Natural killer cell treated with Interleukin-12 subunit alpha and Interleukin-12 subunit beta and Interleukin-15 and Interleukin-18, amount 100 ng/mL, for 72 hours (primary cell): ENCODE results near the gene C19orf53. TPM values are rescaled to one million over a fixed set of nuclear protein-coding genes. Genes with fewer than 3 reads are reported as not detected.

Source experiments
- ATAC-seq, 2 donors: fragments of 150-1000 bp; cut with Tn5 transposase in 1 of 2; sonication (Bioruptor Pico), chemical (Tn5 transposase) in 1 of 2; 2 replicates each; pipeline ENCODE4 v1.10.0; 2021
- DNase-seq: peaks from one replicate; pipeline ENCODE4 v3.0.0; 2022; ENCODE audit warnings: low spot score
- H3K27ac Mint-ChIP-seq, 2 donors: 1 replicate in 1 of 2; 2 replicates in 1 of 2; pipeline ENCODE4 v1.8.0; 2022; ENCODE audit warnings: mixed read lengths in 2 of 2, mild to moderate bottlenecking in 1 of 2, moderate library complexity in 1 of 2
- H3K27me3 Mint-ChIP-seq, 2 donors: 1 replicate in 1 of 2; 2 replicates in 1 of 2; pipeline ENCODE4 v1.8.0; 2022; ENCODE audit warnings: mixed read lengths in 2 of 2
- H3K36me3 Mint-ChIP-seq: one replicate; pipeline ENCODE4 v1.8.0; 2022; ENCODE audit warnings: mixed read lengths
- H3K4me1 Mint-ChIP-seq, 2 donors: 1 replicate in 1 of 2; 2 replicates in 1 of 2; pipeline ENCODE4 v1.8.0; 2022; ENCODE audit warnings: low read depth in 2 of 2, mixed read lengths in 2 of 2, mild to moderate bottlenecking in 1 of 2
- H3K4me3 Mint-ChIP-seq: one replicate; pipeline ENCODE4 v1.8.0; 2022; ENCODE audit warnings: mixed read lengths
- H3K9me3 Mint-ChIP-seq: 2 replicates; pipeline ENCODE4 v1.8.0; 2022; ENCODE audit warnings: mixed read lengths
- total RNA-seq, 2 donors: library from RNA; stranded (reverse); gene quantifications; one replicate each; pipeline ENCODE4 v1.2.3, GENCODE V29; 2022

Gene C19orf53
- total RNA-seq = 10 to 100 TPM; 53.0 to 83.6 TPM

DNA sequence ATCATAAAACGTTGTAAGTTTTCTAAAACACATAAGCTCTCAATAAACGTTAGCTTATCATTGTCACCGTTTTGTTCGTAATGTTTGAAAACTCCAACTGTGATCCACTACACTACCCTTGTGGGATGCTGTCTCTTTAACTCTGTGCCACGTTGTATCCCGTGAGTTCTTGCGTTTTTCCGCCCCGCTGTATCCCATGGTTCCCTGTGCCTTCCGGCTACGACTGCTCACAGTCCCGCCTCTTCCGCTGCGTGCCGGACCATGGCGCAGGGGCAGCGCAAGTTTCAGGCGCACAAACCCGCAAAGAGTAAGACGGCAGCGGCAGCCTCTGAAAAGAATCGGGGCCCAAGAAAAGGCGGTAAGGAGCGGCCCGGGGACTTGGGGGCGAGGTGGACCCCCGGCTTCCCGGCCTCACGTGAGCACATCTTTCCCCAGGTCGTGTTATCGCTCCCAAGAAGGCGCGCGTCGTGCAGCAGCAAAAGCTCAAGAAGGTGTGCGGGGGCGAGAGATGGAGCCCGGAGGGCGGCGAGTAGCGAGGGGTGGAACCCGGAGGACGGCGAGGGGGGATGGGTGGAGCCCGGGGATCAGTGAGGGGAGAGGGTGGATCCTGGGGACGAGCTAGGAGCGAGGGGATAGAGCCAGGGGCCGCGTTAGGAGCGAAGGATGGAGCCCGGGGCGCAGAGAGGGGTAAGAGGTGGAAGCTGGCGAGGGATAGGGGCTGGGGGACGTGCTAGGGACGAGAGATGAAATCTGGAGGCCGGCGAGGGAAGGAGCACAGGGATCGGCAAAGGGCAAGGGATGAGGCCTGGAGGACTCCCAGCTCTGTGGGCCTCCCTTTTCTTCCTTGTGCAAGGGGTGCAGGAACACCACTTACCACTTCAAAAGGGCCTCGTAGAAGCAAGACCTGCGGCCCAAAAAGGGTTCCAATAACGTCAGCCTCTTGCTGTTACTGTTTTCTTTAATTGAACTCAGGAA is at the start of gene C19orf53:
Gene C19orf53 (plus strand): TSS at position 240 of the 975 bp plus-strand sequence. CDS start 22 bp downstream, at position 262.
- peak within 1 kb of the TSS; percentile 86 to 93 for H3K27ac Mint-ChIP-seq
- peaks cover 21 to 22% of the 10 kb centered on the region in 2 donors for H3K4me1 Mint-ChIP-seq
- DNase-seq = peak; percentile 90
- H3K36me3 Mint-ChIP-seq = peaks cover 6% of the 10 kb centered on the region
- H3K9me3 Mint-ChIP-seq = no peaks in the 10 kb centered on the region
- peak; percentile 100 for ATAC-seq
- H3K27me3 Mint-ChIP-seq = no peaks in the 10 kb centered on the region
- H3K4me3 Mint-ChIP-seq = peak within 1 kb of the TSS; percentile 97

DNA sequence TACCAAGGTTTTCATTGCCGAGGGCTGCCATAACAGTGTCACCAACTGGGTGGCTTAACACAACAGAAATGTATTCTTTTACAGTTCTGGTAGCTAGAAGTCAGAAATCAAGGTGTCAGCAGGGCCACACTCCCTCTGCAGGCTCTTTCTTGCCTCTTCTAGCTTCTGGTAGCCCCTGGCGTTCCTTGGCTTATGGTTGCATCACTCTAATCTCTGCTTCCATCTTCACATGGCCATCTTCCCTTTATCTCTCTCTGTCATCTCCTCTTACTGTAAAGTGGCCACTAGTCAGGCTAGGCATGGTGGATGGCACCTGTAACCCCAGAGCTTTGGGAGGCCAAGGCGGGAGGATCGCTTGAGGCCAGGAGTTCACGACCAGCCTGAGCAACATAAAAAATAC is 47.9 kb upstream of the C19orf53 start:
- Mint-ChIP-seq H3K36me3 (no peaks in the 10 kb centered on the region), H3K27me3 (peaks cover 4 to 7% of the 10 kb centered on the region in 2 donors), H3K9me3 (no peaks in the 10 kb centered on the region), H3K27ac (no peak overlapping the region), H3K4me3 (no peak overlapping the region), H3K4me1 (peaks cover 18 to 19% of the 10 kb centered on the region in 2 donors)
- ATAC-seq (no peak), DNase-seq (no peak)

DNA sequence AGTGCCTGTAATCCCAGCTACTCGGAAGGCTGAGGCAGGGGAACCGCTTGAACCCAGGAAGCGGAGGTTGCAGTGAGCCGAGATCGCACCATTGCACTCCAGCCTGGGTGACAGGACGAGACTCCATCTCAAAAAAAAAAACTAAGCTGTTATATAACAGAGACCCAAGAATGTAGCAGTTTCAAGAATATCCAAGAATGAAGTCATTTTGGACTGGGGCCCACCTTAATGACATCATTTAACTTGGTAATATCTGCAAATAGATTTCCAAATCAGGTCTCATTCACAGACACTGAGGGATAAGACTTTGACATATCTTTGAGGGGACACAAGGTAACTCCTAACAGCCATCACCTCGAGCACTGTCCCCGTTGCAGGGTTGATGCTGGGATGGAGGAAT is 46.5 kb upstream of the C19orf53 start:
- Mint-ChIP-seq H3K27ac (no peak overlapping the region), H3K4me3 (no peak overlapping the region), H3K9me3 (no peaks in the 10 kb centered on the region), H3K4me1 (peaks cover 22% of the 10 kb centered on the region in 2 donors), H3K27me3 (peaks cover 4 to 7% of the 10 kb centered on the region in 2 donors), H3K36me3 (no peaks in the 10 kb centered on the region)
- ATAC-seq = no peak
- DNase-seq = no peak

DNA sequence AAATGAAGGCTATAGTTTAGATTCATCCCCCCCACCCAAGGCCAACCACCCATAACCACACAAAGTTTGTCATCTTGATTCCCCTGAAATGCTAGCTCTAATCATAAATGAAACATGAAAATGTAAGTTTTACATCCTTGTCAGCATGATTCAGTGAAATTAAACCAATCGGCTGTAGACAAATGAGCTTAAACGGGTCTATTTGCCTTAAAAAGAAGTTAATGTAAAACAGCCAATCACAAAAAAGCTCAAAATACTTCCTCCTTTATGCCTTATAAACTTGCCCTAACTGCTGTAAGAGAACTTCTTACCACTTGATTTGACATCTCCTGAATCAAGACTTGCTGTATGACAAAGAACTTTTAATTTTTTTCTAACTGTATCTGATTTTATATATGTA is 44.4 kb upstream of the C19orf53 start:
- Mint-ChIP-seq H3K27me3 (peaks cover under 1 to 3% of the 10 kb centered on the region in 2 donors), H3K36me3 (no peaks in the 10 kb centered on the region), H3K9me3 (no peaks in the 10 kb centered on the region), H3K27ac (peak overlapping the region; percentile 88 to 93), H3K4me3 (peak overlapping the region; percentile 98), H3K4me1 (peaks cover 22% of the 10 kb centered on the region in 2 donors)
- ATAC-seq (no peak), DNase-seq (no peak)

DNA sequence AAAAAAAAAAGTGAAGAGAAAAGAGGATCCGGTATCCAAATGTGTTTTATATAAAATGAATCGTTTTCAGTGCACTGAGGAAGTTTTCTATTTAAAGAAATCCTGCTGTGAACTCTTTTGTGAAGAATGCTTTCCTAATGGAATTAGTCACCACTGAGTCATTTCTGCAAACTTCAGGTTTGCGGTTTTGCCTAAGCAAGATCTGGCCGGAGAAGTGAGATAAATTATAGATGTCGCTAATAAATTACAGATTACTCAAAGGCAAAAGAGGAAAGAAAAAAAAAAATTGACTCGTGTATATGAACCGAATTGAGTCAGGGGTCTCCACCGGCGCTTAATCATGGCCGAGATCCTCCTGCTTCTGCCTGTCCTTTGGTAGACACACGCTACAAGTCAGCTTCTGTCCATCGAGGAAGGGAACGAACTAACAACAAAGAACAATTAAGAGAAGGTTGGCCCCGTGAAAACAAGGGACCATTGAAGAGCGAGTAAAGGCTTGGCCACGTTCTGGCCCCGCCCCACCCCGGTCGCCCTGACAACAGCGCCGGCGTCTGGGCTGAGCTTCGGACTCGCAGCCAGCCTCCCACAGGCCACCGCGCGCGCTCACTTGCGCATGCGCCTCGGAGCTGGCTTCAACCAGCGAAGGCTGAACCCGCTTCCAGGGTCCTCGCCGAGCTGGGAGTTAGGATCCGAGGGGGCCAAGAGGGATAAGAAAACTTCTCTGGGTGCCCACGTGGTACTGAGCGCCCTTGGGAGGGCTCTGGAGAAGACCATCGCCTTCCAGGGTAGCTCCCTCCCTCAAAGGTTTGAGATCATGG is 42.9 kb upstream of the C19orf53 start:
- Mint-ChIP-seq H3K4me1 (peaks cover 22% of the 10 kb centered on the region in 2 donors), H3K4me3 (peak overlapping the region; percentile 98), H3K27ac (peak overlapping the region; percentile 88 to 93), H3K9me3 (no peaks in the 10 kb centered on the region), H3K36me3 (no peaks in the 10 kb centered on the region), H3K27me3 (no peaks in the 10 kb centered on the region)
- DNase-seq (peak; percentile 97), ATAC-seq (peak; percentile 100)

DNA sequence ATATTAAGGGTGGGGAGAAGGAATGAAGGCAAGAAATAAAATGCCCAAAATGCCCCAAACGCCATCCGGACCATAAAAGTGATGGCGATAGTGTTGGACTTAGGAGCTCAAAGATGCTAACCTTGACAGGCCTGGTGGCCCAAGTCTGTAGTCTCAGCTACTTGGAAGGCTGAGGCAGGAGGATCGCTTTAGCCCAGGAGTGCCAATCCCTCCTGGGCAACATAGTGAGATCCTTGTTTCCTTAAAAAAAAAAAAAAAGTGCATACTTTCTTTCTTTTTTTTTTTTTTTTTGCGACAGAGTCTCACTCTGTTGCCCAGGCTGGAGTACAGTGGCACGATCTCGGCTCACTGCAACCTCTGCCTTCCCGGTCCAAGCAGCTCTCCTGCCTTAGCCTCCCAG is 41.9 kb upstream of the C19orf53 start:
- H3K4me3 Mint-ChIP-seq = peak overlapping the region; percentile 98
- DNase-seq (no peak), ATAC-seq (no peak)
- H3K27me3 Mint-ChIP-seq = no peaks in the 10 kb centered on the region
- no peak overlapping the region for H3K27ac Mint-ChIP-seq
- no peaks in the 10 kb centered on the region for H3K36me3 Mint-ChIP-seq
- no peaks in the 10 kb centered on the region for H3K9me3 Mint-ChIP-seq
- peaks cover 22% of the 10 kb centered on the region in 2 donors for H3K4me1 Mint-ChIP-seq

DNA sequence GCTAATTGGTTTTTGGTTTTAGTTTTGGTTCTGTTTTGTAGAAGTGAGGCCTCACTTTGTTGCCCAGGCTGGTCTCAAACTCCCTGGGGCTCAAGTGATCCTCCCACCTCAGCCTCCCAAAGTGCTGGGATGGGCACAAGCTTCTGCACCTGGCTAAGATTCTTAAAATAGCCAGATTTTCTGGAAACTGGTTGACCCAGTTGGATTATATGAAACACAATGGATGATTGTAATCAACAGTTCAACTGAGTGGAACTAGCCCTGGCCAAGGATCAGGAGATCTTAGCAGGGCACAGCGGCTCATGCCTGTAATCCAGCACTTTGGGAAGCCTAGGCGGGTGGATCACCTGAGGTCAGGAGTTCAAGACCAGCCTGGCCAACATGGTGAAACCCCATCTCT is 39.5 kb upstream of the C19orf53 start:
- DNase-seq = no peak
- peaks cover 16 to 18% of the 10 kb centered on the region in 2 donors for H3K4me1 Mint-ChIP-seq
- H3K9me3 Mint-ChIP-seq = no peaks in the 10 kb centered on the region
- no peak for ATAC-seq
- no peak overlapping the region for H3K4me3 Mint-ChIP-seq
- H3K27ac Mint-ChIP-seq = no peak overlapping the region
- H3K27me3 Mint-ChIP-seq = no peaks in the 10 kb centered on the region
- H3K36me3 Mint-ChIP-seq = no peaks in the 10 kb centered on the region

DNA sequence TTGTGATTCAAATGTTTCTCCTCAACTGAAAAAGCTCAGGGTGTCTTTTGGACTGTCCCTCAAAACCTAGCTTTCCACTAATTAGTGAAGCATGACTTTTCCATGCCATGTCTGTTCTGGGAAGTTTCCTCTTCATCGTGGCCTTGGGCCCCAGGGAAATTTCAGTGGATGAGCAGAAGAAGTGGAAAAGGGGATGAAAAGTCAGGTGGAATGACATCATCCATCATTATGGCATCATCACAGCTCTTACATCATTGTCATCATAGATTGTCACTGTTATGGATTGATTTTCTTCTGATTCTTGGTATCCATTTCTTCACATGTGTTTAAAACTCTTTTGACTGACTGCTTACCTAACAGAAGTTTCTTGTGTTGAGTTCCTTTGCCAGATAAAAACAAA is 36.2 kb upstream of the C19orf53 start:
- DNase-seq (no peak), ATAC-seq (no peak)
- no peaks in the 10 kb centered on the region for H3K9me3 Mint-ChIP-seq
- H3K4me3 Mint-ChIP-seq = no peak overlapping the region
- no peak overlapping the region for H3K27ac Mint-ChIP-seq
- no peaks in the 10 kb centered on the region for H3K36me3 Mint-ChIP-seq
- no peaks in the 10 kb centered on the region for H3K27me3 Mint-ChIP-seq
- no peaks in the 10 kb centered on the region for H3K4me1 Mint-ChIP-seq

DNA sequence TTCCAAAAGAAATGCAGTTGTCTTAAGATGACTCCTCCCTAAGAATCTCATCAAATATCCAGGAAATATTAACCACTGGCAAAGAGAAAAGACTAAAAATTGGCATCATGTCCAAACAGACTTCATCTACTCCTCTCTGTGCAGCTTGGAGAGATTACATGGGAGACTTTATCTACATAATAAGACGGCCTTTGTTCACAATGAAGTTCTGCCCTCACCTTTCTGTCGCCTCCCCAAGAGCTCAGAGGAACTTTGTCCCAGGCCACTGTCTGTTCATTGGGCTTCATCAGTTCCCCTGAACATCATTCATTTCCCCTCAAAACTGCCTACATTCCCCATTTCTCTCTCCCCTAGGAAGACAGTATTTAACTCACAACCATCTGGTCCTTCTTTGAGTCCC is 32.4 kb upstream of the C19orf53 start:
- DNase-seq = no peak
- H3K9me3 Mint-ChIP-seq = no peaks in the 10 kb centered on the region
- ATAC-seq = no peak
- no peaks in the 10 kb centered on the region for H3K36me3 Mint-ChIP-seq
- no peak overlapping the region for H3K27ac Mint-ChIP-seq
- H3K4me3 Mint-ChIP-seq = no peak overlapping the region
- no peaks in the 10 kb centered on the region for H3K27me3 Mint-ChIP-seq
- H3K4me1 Mint-ChIP-seq = no peaks in the 10 kb centered on the region

DNA sequence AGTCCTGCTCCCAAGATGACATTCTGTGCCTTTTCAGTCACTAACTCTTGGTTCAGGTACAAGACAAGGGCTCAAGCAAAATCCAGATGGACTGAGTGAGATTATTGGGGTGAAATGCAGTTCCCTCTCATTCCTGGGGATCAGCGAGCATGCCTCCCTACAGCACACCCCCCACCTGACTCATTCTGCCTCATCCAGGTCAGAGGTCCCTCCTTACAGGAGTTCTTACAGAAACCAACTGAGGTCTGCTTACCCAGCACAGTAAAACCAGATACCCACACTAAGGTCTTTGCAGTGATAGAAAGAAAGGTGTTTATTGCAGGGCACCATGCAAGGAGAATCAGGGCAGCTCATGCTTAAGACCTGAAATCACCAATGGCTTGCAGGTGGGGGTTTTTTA is 31.5 kb upstream of the C19orf53 start:
- Mint-ChIP-seq H3K9me3 (no peaks in the 10 kb centered on the region), H3K27ac (no peak overlapping the region), H3K36me3 (no peaks in the 10 kb centered on the region), H3K4me3 (no peak overlapping the region), H3K27me3 (no peaks in the 10 kb centered on the region), H3K4me1 (no peaks in the 10 kb centered on the region)
- no peak for ATAC-seq
- DNase-seq = no peak

DNA sequence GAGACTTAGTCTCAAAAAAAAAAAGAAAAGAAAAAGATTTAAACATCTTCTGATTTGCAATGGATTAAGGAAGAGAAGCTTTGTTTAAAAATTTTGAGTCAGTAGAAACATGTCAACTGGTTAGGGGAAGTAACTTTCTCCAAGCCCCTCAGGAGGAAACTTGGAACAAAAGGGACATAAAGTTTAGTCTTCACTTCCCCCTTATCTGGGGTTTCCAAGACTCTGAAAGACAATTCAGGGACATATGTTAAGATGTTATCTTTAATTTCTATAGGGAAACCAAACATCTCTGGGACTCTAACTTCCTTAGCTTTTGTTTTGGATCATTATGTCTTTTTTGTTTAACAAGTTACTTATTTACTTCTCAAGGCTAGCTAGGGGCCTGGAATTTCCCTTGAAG is 30.1 kb upstream of the C19orf53 start:
- no peaks in the 10 kb centered on the region for H3K36me3 Mint-ChIP-seq
- H3K27me3 Mint-ChIP-seq = no peaks in the 10 kb centered on the region
- ATAC-seq (no peak), DNase-seq (peak; percentile 12)
- H3K4me1 Mint-ChIP-seq = peaks cover 9% of the 10 kb centered on the region in 2 donors
- H3K9me3 Mint-ChIP-seq = no peaks in the 10 kb centered on the region
- no peak overlapping the region for H3K4me3 Mint-ChIP-seq
- H3K27ac Mint-ChIP-seq = no peak overlapping the region

DNA sequence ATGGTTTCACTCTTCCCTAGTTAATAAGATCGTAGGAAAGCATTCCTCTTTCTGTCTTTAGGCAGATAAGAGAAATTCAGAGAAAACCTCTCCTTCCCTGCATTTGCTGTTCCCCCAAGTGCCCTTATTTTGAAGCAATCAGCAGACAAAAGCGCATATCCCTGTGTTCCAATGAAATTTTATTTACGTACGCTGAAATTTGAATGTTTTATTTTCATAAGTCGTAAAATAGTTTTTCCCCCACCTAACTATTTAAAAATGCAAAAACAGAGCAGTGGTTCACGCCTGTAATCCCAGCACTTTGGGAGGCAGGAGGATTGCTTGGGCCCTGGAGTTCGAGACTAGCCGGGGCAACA is 27.2 kb upstream of the C19orf53 start:
- peak overlapping the region; percentile 85 for H3K4me3 Mint-ChIP-seq
- DNase-seq (no peak), ATAC-seq (no peak)
- H3K27ac Mint-ChIP-seq = no peak overlapping the region
- no peaks in the 10 kb centered on the region for H3K27me3 Mint-ChIP-seq
- H3K36me3 Mint-ChIP-seq = no peaks in the 10 kb centered on the region
- no peaks in the 10 kb centered on the region for H3K9me3 Mint-ChIP-seq
- peaks cover 17 to 21% of the 10 kb centered on the region in 2 donors for H3K4me1 Mint-ChIP-seq

DNA sequence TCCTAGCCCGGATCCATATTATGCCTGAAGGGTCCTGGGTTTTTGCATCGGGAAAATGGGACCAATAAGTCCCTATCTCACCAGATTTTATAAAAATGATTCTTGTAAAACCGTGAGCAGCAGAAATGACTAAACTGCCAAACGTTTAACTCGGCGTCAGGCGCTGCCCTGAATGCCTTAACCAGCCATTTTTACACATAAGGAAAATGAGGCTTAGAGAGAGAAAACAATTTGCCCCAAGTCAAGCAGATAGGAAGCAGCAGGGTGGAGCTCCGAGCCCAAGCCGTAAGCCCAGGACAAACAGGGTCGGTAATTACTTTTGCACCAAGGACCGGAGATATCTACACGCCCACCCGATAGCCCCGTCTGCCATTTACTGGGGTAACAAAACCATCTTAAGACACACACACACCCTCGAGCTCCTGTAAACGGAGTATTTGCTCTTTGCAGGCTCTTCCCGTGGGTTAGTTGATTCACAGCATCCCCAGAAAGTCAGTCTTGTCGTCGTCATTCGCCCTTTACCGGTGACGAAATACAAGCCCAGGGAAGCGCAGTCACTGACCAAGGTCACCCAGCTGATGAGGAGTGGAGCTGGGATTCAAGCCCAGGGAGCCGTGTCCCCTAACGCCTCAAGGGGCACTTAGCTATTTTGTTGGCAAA is 26.0 kb upstream of the C19orf53 start:
- ATAC-seq = no peak

More for the DNA sequence above, 26.0 kb upstream of the C19orf53 start:
- Mint-ChIP-seq H3K27ac (peak overlapping the region; percentile 65 to 85), H3K4me1 (peaks cover 17 to 21% of the 10 kb centered on the region in 2 donors), H3K4me3 (peak overlapping the region; percentile 85), H3K27me3 (no peaks in the 10 kb centered on the region), H3K36me3 (no peaks in the 10 kb centered on the region), H3K9me3 (no peaks in the 10 kb centered on the region)
- peak; percentile 60 for DNase-seq
